IMR-90 (cell line): Measurements from ENCODE around the gene SPECC1L.

ENCODE experiments used
- BHLHE40 ChIP-seq: fragments of 150-350 bp; IDR thresholded peaks from 2 replicates; pipeline ENCODE4 v1.6.1; 2016; ENCODE audit warnings: mild to moderate bottlenecking, low read depth, low read length
- CTCF ChIP-seq: conservative IDR thresholded peaks from 2 replicates; pipeline ENCODE4 v1.5.1; 2012; ENCODE audit warnings: mild to moderate bottlenecking, low read depth, low read length, improper control_type of control experiment
- ELK1 ChIP-seq: fragments of 150-350 bp; IDR thresholded peaks from 2 replicates; pipeline ENCODE4 v1.6.1; 2016; ENCODE audit warnings: low read depth, mild to moderate bottlenecking, low read length, moderate library complexity, borderline replicate concordance
- FOS ChIP-seq: fragments of 150-350 bp; IDR thresholded peaks from 2 replicates; pipeline ENCODE4 v1.6.1; 2016; ENCODE audit warnings: low read depth, low read length
- MAZ ChIP-seq: IDR thresholded peaks from 2 replicates; pipeline ENCODE4 v1.6.1; 2012; ENCODE audit warnings: low read depth, mild to moderate bottlenecking, low read length, improper control_type of control experiment, moderate library complexity, borderline replicate concordance
- MXI1 ChIP-seq: IDR thresholded peaks from 2 replicates; pipeline ENCODE4 v1.6.1; 2012; ENCODE audit warnings: low read depth, mild to moderate bottlenecking, low read length, moderate library complexity, borderline replicate concordance
- NFE2L2 ChIP-seq: fragments of 150-350 bp; IDR thresholded peaks from 2 replicates; pipeline ENCODE4 v1.6.1; 2016; ENCODE audit warnings: low read depth, mild to moderate bottlenecking, low read length
- POLR2A ChIP-seq: IDR thresholded peaks from 2 replicates; pipeline ENCODE4 v1.6.1; 2012; ENCODE audit warnings: mild to moderate bottlenecking, low read depth, low read length
- RAD21 ChIP-seq: IDR thresholded peaks from 2 replicates; pipeline ENCODE4 v1.6.1; 2012; ENCODE audit warnings: low read length, improper control_type of control experiment
- RCOR1 ChIP-seq: IDR thresholded peaks from 2 replicates; pipeline ENCODE4 v1.6.1; 2012; ENCODE audit warnings: mild to moderate bottlenecking, low read length, improper control_type of control experiment; ENCODE audit not compliant: insufficient replicate concordance
- RFX5 ChIP-seq: IDR thresholded peaks from 2 replicates; pipeline ENCODE4 v1.8.0; 2012; ENCODE audit warnings: low read depth, mild to moderate bottlenecking, low read length, moderate library complexity
- SMC3 ChIP-seq: fragments of 150-350 bp; IDR thresholded peaks from 2 replicates; pipeline ENCODE4 v1.6.1; 2016; ENCODE audit warnings: low read depth, mild to moderate bottlenecking, antibody characterized with exemption, low read length, moderate library complexity
- USF2 ChIP-seq: fragments of 150-350 bp; IDR thresholded peaks from 2 replicates; pipeline ENCODE4 v1.6.1; 2017; ENCODE audit warnings: mild to moderate bottlenecking, antibody characterized with exemption, low read length, low read depth

GRCh38 chr22:24403346-24403745 is 132.7 kb downstream of the SPECC1L start:
- TF ChIP-seq CTCF: no peak
- no peak for TF ChIP-seq RAD21
- TF ChIP-seq MAZ: no peak
- TF ChIP-seq SMC3: no peak
- no peak for TF ChIP-seq MXI1
- TF ChIP-seq POLR2A: no peak
- no peak for TF ChIP-seq FOS
- TF ChIP-seq RFX5: no peak
- TF ChIP-seq NFE2L2: no peak
- TF ChIP-seq BHLHE40: no peak
- no peak for TF ChIP-seq ELK1
- TF ChIP-seq RCOR1: no peak
- TF ChIP-seq USF2: no peak
